ENCODE measurements around the gene ACP4. TPM values are rescaled to one million over a fixed set of nuclear protein-coding genes. Genes with fewer than 3 reads are reported as not detected.
"Not testable (repeated sequence)": the region's sequence is repeated elsewhere in the genome, so short reads cannot be mapped to it uniquely, and the experiment has no call there.

Gene ACP4
- polyA plus RNA-seq, 1 donor (not counting 4 experiments of a cell fraction or from before 2014, with no cell fraction given): not detected

DNA sequence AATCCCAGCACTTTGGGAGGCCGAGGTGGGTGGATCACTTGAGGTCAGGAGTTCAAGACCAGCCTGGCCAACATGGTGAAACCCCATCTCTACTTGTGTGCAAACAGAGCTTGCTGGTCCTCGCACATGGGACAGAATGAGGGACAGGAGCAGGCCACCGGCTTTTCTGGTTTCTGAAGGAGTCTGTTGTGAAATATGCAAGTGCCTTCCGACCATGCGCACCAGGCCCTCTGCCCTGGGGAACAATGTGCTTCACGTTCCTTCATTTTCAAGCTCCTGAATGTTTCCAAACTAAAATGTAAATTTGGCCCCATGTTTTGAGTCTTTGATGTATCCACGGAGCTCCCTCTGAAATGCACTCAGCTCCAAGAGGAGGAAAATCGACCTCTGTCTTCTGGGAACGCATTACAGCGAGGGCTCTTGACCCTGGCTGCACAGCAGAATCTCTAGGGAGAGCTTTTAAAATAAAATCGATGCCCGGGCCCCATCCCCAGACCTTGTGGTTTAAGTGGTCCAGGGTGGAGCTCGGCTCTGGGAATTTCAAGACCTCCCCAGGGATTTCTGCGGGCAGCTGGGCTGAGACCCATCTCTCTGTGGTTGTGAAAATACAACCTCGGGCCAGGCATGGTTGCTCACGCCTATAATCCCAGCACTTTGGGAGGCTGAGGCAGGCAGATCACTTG, 9.3 kb upstream of the ACP4 start:
- H3K4me1 ChIP-seq (ENCODE audit: control insufficient read depth, extremely low read depth, insufficient read depth, low read length): no peaks in the 10 kb centered on the region
- no peak for DNase-seq (ENCODE audit: low read depth, low spot score)
- no peaks in the 10 kb centered on the region for H3K36me3 ChIP-seq (ENCODE audit: control insufficient read depth in 2 of 2, extremely low read depth in 1 of 2, insufficient read depth in 2 of 2, low read length in 2 of 2)
- no peaks in the 10 kb centered on the region for H3K9me3 ChIP-seq (ENCODE audit: control insufficient read depth, low read depth, low read length)
- no peak for FAIRE-seq
- no peak overlapping the region for H2AFZ ChIP-seq (ENCODE audit: control insufficient read depth, low read length)
- dilution Hi-C loops (cut with MboI; ENCODE audit: extremely low pct_ligation_motif_present, low sequenced_read_pairs): no loop called here
- TF ChIP-seq, protein P1, sequence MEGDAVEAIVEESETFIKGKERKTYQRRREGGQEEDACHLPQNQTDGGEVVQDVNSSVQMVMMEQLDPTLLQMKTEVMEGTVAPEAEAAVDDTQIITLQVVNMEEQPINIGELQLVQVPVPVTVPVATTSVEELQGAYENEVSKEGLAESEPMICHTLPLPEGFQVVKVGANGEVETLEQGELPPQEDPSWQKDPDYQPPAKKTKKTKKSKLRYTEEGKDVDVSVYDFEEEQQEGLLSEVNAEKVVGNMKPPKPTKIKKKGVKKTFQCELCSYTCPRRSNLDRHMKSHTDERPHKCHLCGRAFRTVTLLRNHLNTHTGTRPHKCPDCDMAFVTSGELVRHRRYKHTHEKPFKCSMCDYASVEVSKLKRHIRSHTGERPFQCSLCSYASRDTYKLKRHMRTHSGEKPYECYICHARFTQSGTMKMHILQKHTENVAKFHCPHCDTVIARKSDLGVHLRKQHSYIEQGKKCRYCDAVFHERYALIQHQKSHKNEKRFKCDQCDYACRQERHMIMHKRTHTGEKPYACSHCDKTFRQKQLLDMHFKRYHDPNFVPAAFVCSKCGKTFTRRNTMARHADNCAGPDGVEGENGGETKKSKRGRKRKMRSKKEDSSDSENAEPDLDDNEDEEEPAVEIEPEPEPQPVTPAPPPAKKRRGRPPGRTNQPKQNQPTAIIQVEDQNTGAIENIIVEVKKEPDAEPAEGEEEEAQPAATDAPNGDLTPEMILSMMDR (optimal IDR thresholded peaks at IDR 0.05 in 1 of 3, IDR thresholded peaks at IDR 0.05 in 1 of 3, conservative IDR thresholded peaks at IDR 0.05 in 1 of 3; ENCODE audit: extremely low read depth in 1 of 3, insufficient read depth in 2 of 3, low read length in 3 of 3): no peak
- no peak for TF ChIP-seq EZH2 (IDR thresholded peaks at IDR 0.05; ENCODE audit: low read length)
- H3K4me3 ChIP-seq (ENCODE audit: control insufficient read depth in 2 of 3, extremely low read depth in 1 of 3, insufficient read depth in 2 of 3, low read depth in 1 of 3, low read length in 3 of 3): no peak overlapping the region
- peaks cover 41% of the 10 kb centered on the region for H3K27me3 ChIP-seq (ENCODE audit: control insufficient read depth, extremely low read depth, insufficient read depth, low read length)
- H3K27ac ChIP-seq (ENCODE audit: control insufficient read depth, insufficient read depth, low read length): no peak overlapping the region
- no peaks in the 10 kb centered on the region for H3K9me1 ChIP-seq (ENCODE audit: control insufficient read depth, extremely low read depth, insufficient read depth, low read length)
- H3K4me2 ChIP-seq (ENCODE audit: control insufficient read depth, extremely low read depth, insufficient read depth, low read depth, low read length): no peak overlapping the region
- H3K9ac ChIP-seq (ENCODE audit: control insufficient read depth, extremely low read depth, insufficient read depth, low read length): no peak overlapping the region
- no peaks in the 10 kb centered on the region for H4K20me1 ChIP-seq (ENCODE audit: control insufficient read depth, extremely low read depth, insufficient read depth, low read length)
- no peaks in the 10 kb centered on the region for H3K79me2 ChIP-seq (ENCODE audit: control insufficient read depth, insufficient read depth, low read length)

DNA sequence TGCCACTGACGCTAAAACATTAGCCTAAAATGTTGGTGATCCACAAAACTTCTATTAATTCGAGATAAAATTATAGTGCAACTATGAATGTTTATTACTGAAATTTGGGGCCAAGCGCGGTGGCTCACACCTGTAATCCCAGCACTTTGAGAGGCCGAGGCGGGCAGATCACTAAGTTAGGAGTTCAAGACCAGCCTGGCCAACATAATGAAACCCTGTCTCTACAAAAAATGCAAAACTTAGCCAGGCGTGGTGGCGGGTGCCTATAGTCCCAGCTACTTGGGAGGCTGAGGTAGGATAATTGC, 6.4 kb upstream of the ACP4 start:
- H2AFZ ChIP-seq (ENCODE audit: control insufficient read depth, low read length): not testable (repeated sequence)

DNA sequence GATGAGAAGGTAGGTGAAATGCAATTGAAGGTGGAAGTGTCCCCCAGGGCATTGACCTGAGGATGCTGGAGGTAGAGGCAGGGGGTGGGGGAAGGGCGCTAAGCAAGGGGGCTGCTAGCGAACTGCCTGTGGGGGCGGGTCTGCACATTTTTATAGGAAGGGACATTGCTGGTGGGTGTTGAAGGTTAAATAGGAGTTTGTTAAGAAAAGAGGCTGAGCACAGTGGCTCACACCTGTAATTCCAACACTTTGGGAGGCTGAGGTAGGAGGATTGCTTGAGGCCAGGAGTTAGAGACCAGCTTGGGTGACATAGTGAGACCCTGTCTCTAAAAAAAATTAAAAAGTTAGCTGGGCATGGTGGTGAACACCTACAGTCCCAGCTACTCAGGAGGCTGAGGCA, 5.5 kb upstream of the ACP4 start:
- Histone ChIP-seq H3K27ac (ENCODE audit: control insufficient read depth, insufficient read depth, low read length) (no peak overlapping the region), H3K9ac (ENCODE audit: control insufficient read depth, extremely low read depth, insufficient read depth, low read length) (no peak overlapping the region), H4K20me1 (ENCODE audit: control insufficient read depth, extremely low read depth, insufficient read depth, low read length) (no peaks in the 10 kb centered on the region), H3K27me3 (ENCODE audit: control insufficient read depth, extremely low read depth, insufficient read depth, low read length) (peaks cover 14% of the 10 kb centered on the region), H3K79me2 (ENCODE audit: control insufficient read depth, insufficient read depth, low read length) (no peaks in the 10 kb centered on the region), H3K9me3 (ENCODE audit: control insufficient read depth, low read depth, low read length) (no peaks in the 10 kb centered on the region), H3K4me1 (ENCODE audit: control insufficient read depth, extremely low read depth, insufficient read depth, low read length) (no peaks in the 10 kb centered on the region), H3K36me3 (ENCODE audit: control insufficient read depth in 2 of 2, extremely low read depth in 1 of 2, insufficient read depth in 2 of 2, low read length in 2 of 2) (no peaks in the 10 kb centered on the region), H3K4me2 (ENCODE audit: control insufficient read depth, extremely low read depth, insufficient read depth, low read depth, low read length) (no peak overlapping the region), H3K9me1 (ENCODE audit: control insufficient read depth, extremely low read depth, insufficient read depth, low read length) (no peaks in the 10 kb centered on the region), H3K4me3 (ENCODE audit: control insufficient read depth in 2 of 3, extremely low read depth in 1 of 3, insufficient read depth in 2 of 3, low read depth in 1 of 3, low read length in 3 of 3) (no peak overlapping the region), H2AFZ (ENCODE audit: control insufficient read depth, low read length) (no peak overlapping the region)
- no peak for FAIRE-seq
- no peak for DNase-seq (ENCODE audit: low read depth, low spot score)
- dilution Hi-C loops (cut with MboI; ENCODE audit: extremely low pct_ligation_motif_present, low sequenced_read_pairs): no loop called here
- no peak for TF ChIP-seq EZH2 (IDR thresholded peaks at IDR 0.05; ENCODE audit: low read length)
- TF ChIP-seq, protein P1 (optimal IDR thresholded peaks at IDR 0.05 in 1 of 3, IDR thresholded peaks at IDR 0.05 in 1 of 3, conservative IDR thresholded peaks at IDR 0.05 in 1 of 3; ENCODE audit: extremely low read depth in 1 of 3, insufficient read depth in 2 of 3, low read length in 3 of 3): no peak

More for the DNA sequence above, 6.4 kb upstream of the ACP4 start:
- H3K4me3 ChIP-seq (ENCODE audit: control insufficient read depth in 2 of 3, extremely low read depth in 1 of 3, insufficient read depth in 2 of 3, low read depth in 1 of 3, low read length in 3 of 3); dilution Hi-C loops (cut with MboI; ENCODE audit: extremely low pct_ligation_motif_present, low sequenced_read_pairs); H3K9me3 ChIP-seq (ENCODE audit: control insufficient read depth, low read depth, low read length); DNase-seq (ENCODE audit: low read depth, low spot score); H3K9ac ChIP-seq (ENCODE audit: control insufficient read depth, extremely low read depth, insufficient read depth, low read length); H3K79me2 ChIP-seq (ENCODE audit: control insufficient read depth, insufficient read depth, low read length); H3K4me1 ChIP-seq (ENCODE audit: control insufficient read depth, extremely low read depth, insufficient read depth, low read length); H3K36me3 ChIP-seq (ENCODE audit: control insufficient read depth in 2 of 2, extremely low read depth in 1 of 2, insufficient read depth in 2 of 2, low read length in 2 of 2); H3K9me1 ChIP-seq (ENCODE audit: control insufficient read depth, extremely low read depth, insufficient read depth, low read length); H4K20me1 ChIP-seq (ENCODE audit: control insufficient read depth, extremely low read depth, insufficient read depth, low read length); FAIRE-seq; H3K4me2 ChIP-seq (ENCODE audit: control insufficient read depth, extremely low read depth, insufficient read depth, low read depth, low read length); H3K27ac ChIP-seq (ENCODE audit: control insufficient read depth, insufficient read depth, low read length): not testable (repeated sequence)
- peaks cover 23% of the 10 kb centered on the region for H3K27me3 ChIP-seq (ENCODE audit: control insufficient read depth, extremely low read depth, insufficient read depth, low read length)

All from keratinocyte (primary cell).